A549 (cell line): Measurements from ENCODE around the gene C4orf51. TPM values are rescaled to one million over a fixed set of nuclear protein-coding genes. Genes with fewer than 3 reads are reported as not detected.

ENCODE experiments used
- ATAC-seq, 2 experiments: fragments of 200-7000 bp in 1 of 2; fragments of >200 bp in 1 of 2; cut with Nextera tagmentation in 1 of 2; cut with Tn5 transposase in 1 of 2; 3 replicates each; pipeline versions ENCODE4 v1.8.0 to v1.9.1; 2018 to 2020; ENCODE audit warnings: mild to moderate bottlenecking in 1 of 2, moderate library complexity in 1 of 2
- CTCF ChIA-PET: fragments of 300-600 bp; sonication (Branson Sonifier 250); formaldehyde crosslinking; extraction: SDS; loops from one replicate; lab custom pipeline; 2021; ENCODE audit warnings: antibody characterized with exemption, inconsistent platforms; lab: Yijun Ruan, JAX
- POLR2A ChIA-PET: fragments of 350-600 bp; formaldehyde crosslinking; extraction: SDS; loops from one replicate; lab custom pipeline; 2021; ENCODE audit warnings: antibody characterized with exemption, inconsistent platforms; lab: Yijun Ruan, JAX
- DNase-seq, 2 experiments: peaks; one replicate each; pipeline versions ENCODE4 v3.0.0 to v3.0.0-alpha.2; 2011 to 2016; ENCODE audit warnings: low read depth in 1 of 2, low spot score in 1 of 2
- FAIRE-seq: peaks from 2 replicates; lab custom pipeline; 2011; peaks lifted over from hg19 to GRCh38; lab: Jason Lieb, UNC
- H3K27ac ChIP-seq, 2 experiments: fragments of >200 bp; sonication (Bioruptor Twin); formaldehyde crosslinking; 3 replicates each; pipeline ENCODE4 v1.5.1; 2016 to 2017
- H3K4me1 ChIP-seq: fragments of >200 bp; sonication (Bioruptor Twin); formaldehyde crosslinking; 3 replicates; pipeline ENCODE4 v1.6.1; 2016
- H3K4me2 ChIP-seq: fragments of >200 bp; sonication (Bioruptor Twin); formaldehyde crosslinking; 3 replicates; pipeline ENCODE4 v1.6.1; 2016
- H3K4me3 ChIP-seq: fragments of >200 bp; sonication (Bioruptor Twin); formaldehyde crosslinking; 3 replicates; pipeline ENCODE4 v1.5.1; 2016
- H3K9me3 ChIP-seq: fragments of >200 bp; sonication (Bioruptor Twin); formaldehyde crosslinking; 3 replicates; pipeline ENCODE4 v1.6.1; 2016
- CBX2 ChIP-seq: fragments of 200-600 bp; sonication (generic); IDR thresholded peaks from 2 replicates; pipeline ENCODE4 v1.6.1; 2016; ENCODE audit warnings: low read depth, mild to moderate bottlenecking, borderline replicate concordance
- SMC3 ChIP-seq: fragments of >200 bp; sonication (Bioruptor Twin); formaldehyde crosslinking; IDR thresholded peaks from 3 replicates; pipeline ENCODE4 v1.6.1; 2018; ENCODE audit warnings: inconsistent platforms
- SREBF2 ChIP-seq: fragments of 450-650 bp; IDR thresholded peaks from 2 replicates; pipeline ENCODE4 v1.6.1; 2014; ENCODE audit warnings: mild to moderate bottlenecking, moderate library complexity
- TFCP2L1 ChIP-seq: fragments of 250-450 bp; sonication (Bioruptor Pico); IDR thresholded peaks from 2 replicates; pipeline ENCODE4 v1.5.0; 2021; ENCODE audit warnings: mild to moderate bottlenecking
- TP53 ChIP-seq: fragments of 250-450 bp; sonication (Bioruptor Pico); IDR thresholded peaks from 2 replicates; pipeline ENCODE4 v1.5.0; 2021; ENCODE audit warnings: mild to moderate bottlenecking, moderate library complexity
- WGBS: methylation state at CpG from one replicate; pipeline ENCODE4 v1.1.6; 2017; ENCODE audit errors: missing lambda C conversion rate; 5-methylcytosine and 5-hydroxymethylcytosine counted together
- polyA plus RNA-seq, 4 experiments: library from polyadenylated mRNA; depleted of rRNA in 3 of 4; stranded (reverse); fragments of >200 nt; fragmentation: RNase III in 1 of 4; extraction: RNeasy Plus Mini Kit Qiagen cat#74134 plus additional on column Dnase treatment in 1 of 4; gene quantifications; 2 replicates in 3 of 4; 3 replicates in 1 of 4; pipeline ENCODE4 v1.2.3, GENCODE V29; 2011 to 2017
- TF ChIP-seq, protein P1 (sequence below): fragments of 250-450 bp; sonication (Bioruptor Pico); IDR thresholded peaks from 2 replicates; pipeline ENCODE4 v1.5.0; 2021; ENCODE audit warnings: mild to moderate bottlenecking, moderate library complexity, borderline replicate concordance

Gene C4orf51
- polyA plus RNA-seq, 2 of the 4 experiments (the other 2 are of a cell fraction): not detected

DNA sequence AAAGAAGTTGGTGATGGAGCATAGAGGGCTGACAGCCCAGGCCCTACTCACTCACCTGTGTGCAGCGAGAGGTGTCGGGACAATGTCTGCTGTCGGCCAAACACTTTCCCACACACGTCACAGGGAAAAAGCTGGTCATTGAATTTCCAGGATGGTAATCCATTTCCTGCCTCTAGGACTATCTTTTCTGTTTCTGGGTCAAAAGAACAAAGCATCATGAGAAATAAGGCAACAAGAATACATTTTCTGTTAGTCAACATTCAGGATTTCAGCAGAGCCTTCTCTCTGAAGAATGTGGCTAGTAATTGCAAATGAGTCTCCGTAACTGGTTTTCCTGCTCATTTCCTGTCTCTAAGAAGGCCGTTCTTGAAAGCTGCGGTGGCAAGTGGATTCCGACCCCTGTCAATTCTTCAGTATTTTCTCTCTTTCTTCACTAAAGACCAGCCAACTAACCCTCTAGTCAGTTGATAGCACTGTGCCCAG lies 99.4 kb downstream of the C4orf51 start (continued):
- TF ChIP-seq, protein P1, sequence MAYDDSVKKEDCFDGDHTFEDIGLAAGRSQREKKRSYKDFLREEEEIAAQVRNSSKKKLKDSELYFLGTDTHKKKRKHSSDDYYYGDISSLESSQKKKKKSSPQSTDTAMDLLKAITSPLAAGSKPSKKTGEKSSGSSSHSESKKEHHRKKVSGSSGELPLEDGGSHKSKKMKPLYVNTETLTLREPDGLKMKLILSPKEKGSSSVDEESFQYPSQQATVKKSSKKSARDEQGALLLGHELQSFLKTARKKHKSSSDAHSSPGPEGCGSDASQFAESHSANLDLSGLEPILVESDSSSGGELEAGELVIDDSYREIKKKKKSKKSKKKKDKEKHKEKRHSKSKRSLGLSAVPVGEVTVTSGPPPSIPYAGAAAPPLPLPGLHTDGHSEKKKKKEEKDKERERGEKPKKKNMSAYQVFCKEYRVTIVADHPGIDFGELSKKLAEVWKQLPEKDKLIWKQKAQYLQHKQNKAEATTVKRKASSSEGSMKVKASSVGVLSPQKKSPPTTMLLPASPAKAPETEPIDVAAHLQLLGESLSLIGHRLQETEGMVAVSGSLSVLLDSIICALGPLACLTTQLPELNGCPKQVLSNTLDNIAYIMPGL: no peak
- TF ChIP-seq TFCP2L1 (CRISPR knock-in tag): no peak

DNA sequence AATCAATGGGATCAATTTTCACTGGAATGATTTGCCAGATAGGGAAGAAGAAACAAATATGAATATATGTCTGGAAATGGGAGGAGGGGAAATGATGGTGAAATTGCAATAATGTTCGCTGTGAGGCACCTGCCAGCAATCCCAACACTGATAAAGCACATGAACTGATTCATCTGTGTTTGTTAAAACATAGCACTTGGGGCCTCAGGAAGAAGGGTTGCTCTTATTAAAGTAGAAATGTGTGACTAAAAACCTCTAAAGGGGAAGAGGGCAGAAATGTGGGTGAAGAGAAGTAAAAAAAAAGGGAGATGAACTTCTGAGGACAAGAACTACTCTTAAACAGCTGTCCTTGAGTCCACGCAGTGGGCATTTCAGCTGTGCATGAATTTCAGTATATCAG lies 101.4 kb downstream of the C4orf51 start:
- Histone ChIP-seq H3K4me3 (no peak overlapping the region), H3K27ac (no peak overlapping the region), H3K9me3 (no peaks in the 10 kb centered on the region), H3K4me2 (no peak overlapping the region), H3K4me1 (no peaks in the 10 kb centered on the region)
- no peak for DNase-seq
- ChIA-PET CTCF (interaction anchor here (0.7 kb wide), 1 partner anchor 11 kb away, joined by 3 read pairs; no protein-coding TSS in a partner anchor), POLR2A (no interaction called here)
- 87% methylated on average over 2 of the region's 2 CpGs for WGBS
- no peak for FAIRE-seq
- TF ChIP-seq, protein P1: no peak
- TF ChIP-seq SMC3 (no peak), CBX2 (no peak), SREBF2 (no peak), TP53 (CRISPR knock-in tag) (no peak)
- ATAC-seq: no peak

Other genes starting within 250 kb of the C4orf51 start
- gene SMAD1, start 198.3 kb upstream of the C4orf51 start, polyA plus RNA-seq (2011; rRNA removed): 23.9 and 28.4 TPM in 2 replicates
- 7.9 to 9.9 TPM (median 9.2 TPM) in 3 replicates for gene SMAD1, start 198.3 kb upstream of the C4orf51 start, polyA plus RNA-seq (2017; fragmentation: RNase III; extraction: RNeasy Plus Mini Kit Qiagen cat#74134 plus additional on column Dnase treatment)
- gene MMAA, start 60.8 kb upstream of the C4orf51 start, polyA plus RNA-seq (2011; rRNA removed): 2.6 and 4.0 TPM in 2 replicates
- gene MMAA, start 60.8 kb upstream of the C4orf51 start, polyA plus RNA-seq (2017; fragmentation: RNase III; extraction: RNeasy Plus Mini Kit Qiagen cat#74134 plus additional on column Dnase treatment): 0.98 to 1.5 TPM (median 1.3 TPM) in 3 replicates